CD4-positive, CD25-positive, alpha-beta regulatory T cell (primary cell): Measurements from ENCODE around the gene NQO1. TPM values are rescaled to one million over a fixed set of nuclear protein-coding genes. Genes with fewer than 3 reads are reported as not detected.
A peak's percentile ranks its signal among the peaks of the same experiment; 100 is the strongest.
"Not testable (repeated sequence)": the region's sequence is repeated elsewhere in the genome, so short reads cannot be mapped to it uniquely, and the experiment has no call there.

Experiments
- ATAC-seq, 2 donors: fragments of 150-1000 bp; cut with Tn5 transposase; one replicate each; pipeline ENCODE4 v1.10.0; 2021; ENCODE audit warnings: low read depth in 2 of 2, moderate number of reproducible peaks in 2 of 2, moderate library complexity in 1 of 2
- DNase-seq, 3 donors: peaks; one replicate each; pipeline versions ENCODE4 v3.0.0 to v3.0.0-alpha.2; 2012 to 2022; ENCODE audit warnings: mixed read lengths in 1 of 3
- H3K27ac ChIP-seq: one replicate; pipeline ENCODE4 v1.7.0; 2013; ENCODE audit warnings: mild to moderate bottlenecking, low read length; ENCODE audit not compliant: insufficient read depth, poor library complexity, severe bottlenecking
- H3K27me3 ChIP-seq: one replicate; pipeline ENCODE4 v1.7.0; 2013; ENCODE audit warnings: low read length; ENCODE audit not compliant: control insufficient read depth, insufficient read depth
- H3K36me3 ChIP-seq: one replicate; pipeline ENCODE4 v1.7.0; 2013; ENCODE audit warnings: mild to moderate bottlenecking, low read length, moderate library complexity; ENCODE audit not compliant: control insufficient read depth, insufficient read depth
- H3K4me1 ChIP-seq: 2 replicates; pipeline ENCODE4 v1.7.0; 2013; ENCODE audit warnings: mild to moderate bottlenecking, low read length; ENCODE audit not compliant: insufficient read depth, control insufficient read depth, poor library complexity, severe bottlenecking
- H3K4me3 ChIP-seq: one replicate; pipeline ENCODE4 v1.7.0; 2013; ENCODE audit warnings: low read depth, mild to moderate bottlenecking, low read length, moderate library complexity
- H3K9me3 ChIP-seq, 2 experiments: 1 replicate in 1 of 2; 2 replicates in 1 of 2; pipeline ENCODE4 v1.7.0; 2013; ENCODE audit warnings: low read length in 2 of 2, mild to moderate bottlenecking in 1 of 2, moderate library complexity in 1 of 2; ENCODE audit not compliant: control insufficient read depth in 2 of 2
- H3K27ac Mint-ChIP-seq, 3 donors: one replicate each; pipeline ENCODE4 v1.8.0; 2020 to 2022; ENCODE audit warnings: mild to moderate bottlenecking in 3 of 3, mixed read lengths in 3 of 3, moderate library complexity in 2 of 3
- H3K27me3 Mint-ChIP-seq: one replicate; pipeline ENCODE4 v1.8.0; 2022; ENCODE audit warnings: mild to moderate bottlenecking, mixed read lengths
- H3K36me3 Mint-ChIP-seq: one replicate; pipeline ENCODE4 v1.8.0; 2020; ENCODE audit warnings: mixed read lengths
- H3K4me1 Mint-ChIP-seq, 4 donors: one replicate each; pipeline ENCODE4 v1.8.0; 2020 to 2022; ENCODE audit warnings: mixed read lengths in 4 of 4, mild to moderate bottlenecking in 1 of 4
- H3K4me3 Mint-ChIP-seq, 4 donors: one replicate each; pipeline ENCODE4 v1.8.0; 2020 to 2022; ENCODE audit warnings: mild to moderate bottlenecking in 4 of 4, mixed read lengths in 4 of 4, moderate library complexity in 3 of 4
- H3K9me3 Mint-ChIP-seq, 7 donors: one replicate each; pipeline ENCODE4 v1.8.0; 2020 to 2022; ENCODE audit warnings: mixed read lengths in 7 of 7, mild to moderate bottlenecking in 3 of 7, moderate library complexity in 2 of 7
- polyA plus RNA-seq, 4 donors: library from polyadenylated mRNA; unstranded; fragments of 300-500 nt; fragmentation: Illumina TruSeq; gene quantifications; one replicate each; pipeline ENCODE4 v1.2.3, GENCODE V29; 2021
- total RNA-seq: library from RNA; stranded (reverse); gene quantifications from one replicate; pipeline ENCODE4 v1.2.3, GENCODE V29; 2022

Gene NQO1
- total and polyA plus RNA-seq, 5 donors from 2014 or later, result 3.9 to 15.1 (median 5.1) TPM

GRCh38 chr16:69732101-69732500, 5.7 kb upstream of the NQO1 start:
- H3K4me3 Mint-ChIP-seq, result no peak overlapping the region
- peaks cover 0 to 11% (median 4%) of the 10 kb centered on the region in 4 donors for H3K4me1 Mint-ChIP-seq
- DNase-seq (no peak), ATAC-seq (no peak)
- Histone ChIP-seq H3K4me1 (peaks cover 7% of the 10 kb centered on the region), H3K4me3 (no peak overlapping the region), H3K9me3 (no peaks in the 10 kb centered on the region), H3K36me3 (no peaks in the 10 kb centered on the region), H3K27ac (no peak overlapping the region), H3K27me3 (no peaks in the 10 kb centered on the region)
- no peaks in the 10 kb centered on the region for H3K27me3 Mint-ChIP-seq
- H3K36me3 Mint-ChIP-seq, result no peaks in the 10 kb centered on the region
- no peak overlapping the region for H3K27ac Mint-ChIP-seq
- H3K9me3 Mint-ChIP-seq, result peaks cover 0 to 2% (median 0%) of the 10 kb centered on the region in 7 donors

GRCh38 chr16:69731280-69731679, 4.9 kb upstream of the NQO1 start:
- not testable (repeated sequence) for H3K4me3 Mint-ChIP-seq, H3K9me3 ChIP-seq, H3K27ac ChIP-seq, ATAC-seq, H3K9me3 Mint-ChIP-seq, H3K27ac Mint-ChIP-seq, H3K4me3 ChIP-seq, H3K36me3 Mint-ChIP-seq, DNase-seq, H3K36me3 ChIP-seq, H3K27me3 Mint-ChIP-seq, H3K27me3 ChIP-seq
- peaks cover 0 to 19% (median 12%) of the 10 kb centered on the region in 4 donors for H3K4me1 Mint-ChIP-seq
- H3K4me1 ChIP-seq, result peaks cover 16% of the 10 kb centered on the region

GRCh38 chr16:69729030-69729429, 2.7 kb upstream of the NQO1 start:
- H3K27me3 ChIP-seq, H3K9me3 Mint-ChIP-seq, H3K4me3 ChIP-seq, H3K27ac Mint-ChIP-seq, ATAC-seq, H3K36me3 Mint-ChIP-seq, H3K27me3 Mint-ChIP-seq, H3K36me3 ChIP-seq, H3K27ac ChIP-seq, H3K9me3 ChIP-seq: not testable (repeated sequence)
- peaks cover 21% of the 10 kb centered on the region for H3K4me1 ChIP-seq
- peak in 1 of 3 donors; percentile 19 for DNase-seq
- Mint-ChIP-seq H3K4me3 (peak overlapping the region in 1 of 4 donors; percentile 77), H3K4me1 (peaks cover 0 to 32% (median 20%) of the 10 kb centered on the region in 4 donors)

GRCh38 chr16:69727916-69728270, 1.5 kb upstream of the NQO1 start:
- H3K4me3 Mint-ChIP-seq, result peak overlapping the region in 3 of 4 donors; percentile 52 to 88 (median 77)

GRCh38 chr16:69725480-69726312, 664 bp downstream of the NQO1 start:
- no peaks in the 10 kb centered on the region for H3K27me3 Mint-ChIP-seq
- peak overlapping the region; percentile 83 for H3K4me3 ChIP-seq
- no peaks in the 10 kb centered on the region for H3K9me3 Mint-ChIP-seq
- H3K4me1 ChIP-seq, result peaks cover 21% of the 10 kb centered on the region
- H3K27me3 ChIP-seq, result no peaks in the 10 kb centered on the region
- ATAC-seq, result no peak
- peak overlapping the region; percentile 86 to 98 (median 94) for H3K4me3 Mint-ChIP-seq
- no peaks in the 10 kb centered on the region for H3K36me3 ChIP-seq
- peak in 1 of 3 donors; percentile 2 for DNase-seq
- peak overlapping the region; percentile 71 for H3K27ac ChIP-seq
- peaks cover 0 to 36% (median 23%) of the 10 kb centered on the region in 4 donors for H3K4me1 Mint-ChIP-seq
- H3K27ac Mint-ChIP-seq, result peak overlapping the region; percentile 91 to 95 (median 93)
- H3K36me3 Mint-ChIP-seq, result peaks cover 3% of the 10 kb centered on the region
- no peaks in the 10 kb centered on the region for H3K9me3 ChIP-seq

More at GRCh38 chr16:69727916-69728270, 1.5 kb upstream of the NQO1 start:
- Histone ChIP-seq H3K9me3 (no peaks in the 10 kb centered on the region), H3K4me1 (peaks cover 21% of the 10 kb centered on the region), H3K27ac (no peak overlapping the region), H3K36me3 (no peaks in the 10 kb centered on the region), H3K4me3 (no peak overlapping the region), H3K27me3 (no peaks in the 10 kb centered on the region)
- Mint-ChIP-seq H3K9me3 (peaks cover 0 to 2% (median 0%) of the 10 kb centered on the region in 7 donors), H3K36me3 (peaks cover 3% of the 10 kb centered on the region), H3K27me3 (no peaks in the 10 kb centered on the region), H3K4me1 (peaks cover 0 to 36% (median 23%) of the 10 kb centered on the region in 4 donors), H3K27ac (peak overlapping the region in 2 of 3 donors; percentile 46 to 91)
- DNase-seq (peak in 1 of 3 donors; percentile 16), ATAC-seq (no peak)

- no peaks in the 10 kb centered on the region for H3K27me3 ChIP-seq
- peaks cover 21% of the 10 kb centered on the region for H3K4me1 ChIP-seq
- H3K4me3 Mint-ChIP-seq, result peak overlapping the region; percentile 39 to 81 (median 52)
- ATAC-seq (no peak), DNase-seq (no peak)
- H3K27ac Mint-ChIP-seq, result peak overlapping the region in 2 of 3 donors; percentile 17 to 91
- H3K36me3 ChIP-seq, result no peaks in the 10 kb centered on the region
- peaks cover 0 to 36% (median 23%) of the 10 kb centered on the region in 4 donors for H3K4me1 Mint-ChIP-seq
- H3K4me3 ChIP-seq, result no peak overlapping the region
- H3K36me3 Mint-ChIP-seq, result peaks cover 3% of the 10 kb centered on the region
- H3K9me3 ChIP-seq, result no peaks in the 10 kb centered on the region
- H3K27ac ChIP-seq, result no peak overlapping the region
- no peaks in the 10 kb centered on the region for H3K9me3 Mint-ChIP-seq
- H3K27me3 Mint-ChIP-seq, result no peaks in the 10 kb centered on the region
Measured at GRCh38 chr16:69724981-69725479, 1.3 kb downstream of the NQO1 start.

DNA sequence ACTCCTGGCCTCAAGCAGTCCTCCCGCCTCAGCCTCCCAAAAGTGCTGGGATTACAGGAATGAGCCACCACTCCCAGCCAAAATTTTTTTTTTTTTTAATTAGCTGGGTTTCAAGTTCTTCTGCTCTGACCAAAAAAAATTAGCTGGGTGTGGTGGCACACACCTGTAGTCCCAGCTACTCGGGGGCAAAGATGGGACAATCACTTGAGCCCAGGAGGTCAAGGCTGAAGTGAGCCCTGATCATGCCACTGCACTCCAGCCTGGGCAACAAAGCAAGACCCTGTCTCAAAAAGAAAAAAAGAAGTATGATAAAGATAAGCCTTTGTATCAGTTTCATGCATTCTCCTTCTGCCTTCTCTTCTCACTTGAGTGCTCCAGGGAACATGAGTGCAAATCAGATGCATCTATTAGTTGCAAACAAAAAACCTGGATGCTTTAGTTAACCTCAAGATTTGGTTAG, 1.9 kb downstream of the NQO1 start:
- Histone ChIP-seq H3K9me3 (no peaks in the 10 kb centered on the region), H3K4me1 (peaks cover 21% of the 10 kb centered on the region), H3K27me3 (no peaks in the 10 kb centered on the region), H3K27ac (no peak overlapping the region), H3K36me3 (no peaks in the 10 kb centered on the region), H3K4me3 (no peak overlapping the region)
- no peaks in the 10 kb centered on the region for H3K9me3 Mint-ChIP-seq
- ATAC-seq, result no peak
- H3K27ac Mint-ChIP-seq, result peak overlapping the region in 2 of 3 donors; percentile 17 to 91
- peak overlapping the region in 2 of 4 donors; percentile 56 to 81 for H3K4me3 Mint-ChIP-seq
- H3K27me3 Mint-ChIP-seq, result no peaks in the 10 kb centered on the region
- H3K36me3 Mint-ChIP-seq, result peaks cover 3% of the 10 kb centered on the region
- peaks cover 0 to 36% (median 23%) of the 10 kb centered on the region in 4 donors for H3K4me1 Mint-ChIP-seq
- DNase-seq, result no peak
